Stimulated activated CD4-positive, alpha-beta T cell treated with anti-CD3 and anti-CD28 coated beads, Interleukin-12 subunit alpha, Interleukin-12 subunit beta, amount 100 ng/mL, for 24 hours (primary cell): Measurements from ENCODE around the gene NCAM2.
"Not testable (repeated sequence)": the region's sequence is repeated elsewhere in the genome, so short reads cannot be mapped to it uniquely, and the experiment has no call there.

ENCODE experiments used
- DNase-seq, 2 experiments: peaks; one replicate each; pipeline ENCODE4 v3.0.0-alpha.2; 2020; ENCODE audit warnings: low read depth in 2 of 2

NCAM2 gene

DNA sequence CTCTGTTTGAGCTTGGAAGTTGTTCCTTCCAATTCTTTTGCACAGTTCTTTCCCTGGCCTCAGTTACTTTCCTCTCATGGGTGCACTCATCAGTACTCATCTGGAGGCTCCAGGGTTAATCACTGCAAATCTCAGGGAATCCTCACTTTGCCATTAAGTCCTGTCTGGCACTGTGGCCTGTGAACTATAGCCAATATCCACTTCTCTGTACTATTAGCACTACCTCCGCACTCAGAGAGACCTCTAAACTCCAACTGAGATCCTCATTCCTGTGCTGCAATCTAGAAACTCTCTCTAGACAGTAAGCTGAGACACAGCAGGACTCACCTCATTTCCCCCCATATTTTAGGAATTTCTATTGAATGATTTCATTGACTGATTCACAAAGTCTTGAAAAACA lies 311.3 kb downstream of the NCAM2 start:
- DNase-seq: no peak

DNA sequence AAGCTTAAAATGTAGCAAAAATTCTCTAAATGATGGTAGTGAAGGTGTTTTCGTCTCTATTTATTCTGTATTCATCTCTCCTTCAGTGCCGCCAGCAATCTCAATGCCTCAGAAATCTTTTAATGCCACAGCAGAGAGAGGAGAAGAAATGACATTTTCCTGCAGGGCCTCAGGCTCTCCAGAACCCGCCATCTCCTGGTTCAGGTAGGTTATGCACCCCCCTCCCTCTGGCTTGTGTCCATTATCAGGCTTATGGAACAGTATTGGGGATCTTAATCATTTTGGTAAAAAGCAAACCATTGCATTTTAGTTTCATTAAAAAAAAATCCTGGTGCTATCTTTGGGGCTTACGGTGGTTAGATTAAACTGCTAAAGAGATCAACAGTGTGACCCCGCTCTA lies 326.1 kb downstream of the NCAM2 start:
- no peak for DNase-seq

DNA sequence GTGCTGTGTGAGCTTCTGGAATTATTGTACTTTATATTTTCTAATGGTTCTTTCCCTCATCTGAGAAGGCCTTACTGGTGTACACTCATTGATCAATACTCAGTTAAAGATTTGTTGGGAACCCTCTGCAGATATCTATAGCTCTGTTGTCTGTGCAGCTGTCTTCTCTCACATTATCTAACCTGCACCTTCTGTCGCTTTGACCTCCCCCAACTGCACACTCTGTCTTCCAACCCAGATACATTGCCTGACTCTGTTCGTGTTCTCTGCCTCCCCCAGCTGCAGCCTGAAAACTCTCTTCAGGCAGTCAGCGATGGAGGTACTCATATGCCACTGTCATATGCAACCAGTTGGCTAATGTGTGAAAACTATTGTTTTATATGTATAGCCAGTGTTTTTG lies 334.3 kb downstream of the NCAM2 start:
- DNase-seq: no peak

DNA sequence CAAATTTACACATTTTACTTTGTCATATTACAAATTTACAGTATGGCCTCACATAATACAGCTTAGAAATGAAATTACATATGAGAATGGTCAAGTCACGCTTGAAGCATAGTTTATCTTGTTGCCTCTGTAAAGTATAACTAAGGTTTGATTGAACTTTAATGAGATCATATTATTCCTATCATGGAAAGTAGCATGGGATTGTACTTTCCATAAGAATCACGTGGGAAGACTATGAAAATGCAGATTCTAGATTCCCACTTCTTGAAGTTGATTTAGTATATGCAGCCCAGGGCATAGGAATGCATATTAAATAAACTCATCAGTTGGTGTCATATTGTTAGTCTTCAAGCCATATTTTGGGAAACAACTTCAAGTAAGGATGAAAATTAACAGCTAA lies 342.8 kb downstream of the NCAM2 start:
- DNase-seq: no peak

DNA sequence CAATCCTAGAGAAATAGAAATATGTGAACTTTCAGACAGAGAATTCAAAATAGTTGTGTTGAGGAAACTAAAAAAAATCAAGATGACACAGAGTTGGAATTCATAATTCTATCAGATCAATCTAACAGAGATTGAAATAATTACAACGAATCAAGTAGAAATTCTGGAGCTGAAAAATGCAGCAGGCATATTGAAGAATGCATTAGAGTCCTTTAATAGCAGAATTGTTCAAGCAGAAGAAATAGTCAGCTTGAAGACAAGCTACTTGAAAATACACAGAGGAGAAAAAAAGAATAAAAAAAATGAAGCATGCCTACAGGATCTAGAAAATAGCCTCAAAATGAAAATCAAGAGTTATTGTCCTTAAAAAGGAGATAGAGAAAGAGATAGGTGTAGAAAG lies 347.1 kb downstream of the NCAM2 start:
- no peak for DNase-seq

DNA sequence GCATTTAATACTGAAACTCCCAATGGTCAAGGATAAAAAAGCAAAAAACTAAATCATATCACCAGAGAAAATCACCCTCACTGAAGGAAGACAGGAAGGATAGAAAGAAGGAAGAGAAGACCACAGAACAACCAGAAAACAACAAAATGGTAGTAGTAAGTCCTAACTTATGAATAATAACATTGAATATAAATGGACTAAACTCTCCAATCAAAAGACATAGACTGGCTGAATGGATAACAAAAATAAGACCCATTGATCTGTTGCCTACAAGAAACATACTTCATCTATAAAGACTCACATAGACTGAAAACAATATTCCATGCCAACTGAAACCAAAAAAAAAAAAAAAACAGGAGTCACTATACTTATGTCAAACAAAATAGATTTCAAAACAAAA lies 347.7 kb downstream of the NCAM2 start:
- DNase-seq: no peak

DNA sequence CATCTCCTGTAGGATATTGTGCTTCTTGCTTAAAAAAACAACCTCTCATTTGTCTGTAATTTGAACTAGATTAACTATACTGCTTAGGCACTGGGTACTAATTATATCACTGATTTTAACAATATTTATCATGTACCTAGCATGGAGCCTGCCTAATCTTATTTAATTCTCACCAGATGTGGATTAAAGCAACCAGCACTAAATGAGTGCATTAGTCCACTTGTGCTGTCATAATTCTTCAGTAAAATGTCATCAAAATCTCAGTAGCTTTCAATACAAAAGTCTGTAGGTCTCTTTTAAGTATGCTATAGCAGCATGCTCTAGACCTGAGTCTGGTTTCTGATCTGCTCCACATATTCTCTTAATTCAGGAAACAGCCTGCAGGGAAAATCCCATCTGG lies 368.1 kb downstream of the NCAM2 start:
- no peak for DNase-seq

DNA sequence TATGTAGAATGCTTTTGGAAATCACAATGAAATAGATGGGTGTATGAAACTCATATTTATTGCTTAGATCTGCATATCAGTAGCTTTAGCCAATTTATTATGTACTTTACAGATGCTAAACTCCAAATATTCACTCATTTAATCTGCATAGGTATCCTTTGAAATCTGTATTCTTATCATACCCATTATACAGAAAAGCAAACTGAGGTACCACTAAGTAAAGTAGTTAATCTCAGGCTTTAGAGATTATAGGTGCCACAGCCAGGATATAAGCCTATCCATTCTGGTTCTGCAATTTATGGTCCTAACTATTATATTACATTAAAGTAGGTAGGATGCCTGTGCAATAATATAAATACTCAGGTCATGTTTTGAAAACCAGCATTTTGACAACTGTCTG lies 369.4 kb downstream of the NCAM2 start:
- no peak for DNase-seq

DNA sequence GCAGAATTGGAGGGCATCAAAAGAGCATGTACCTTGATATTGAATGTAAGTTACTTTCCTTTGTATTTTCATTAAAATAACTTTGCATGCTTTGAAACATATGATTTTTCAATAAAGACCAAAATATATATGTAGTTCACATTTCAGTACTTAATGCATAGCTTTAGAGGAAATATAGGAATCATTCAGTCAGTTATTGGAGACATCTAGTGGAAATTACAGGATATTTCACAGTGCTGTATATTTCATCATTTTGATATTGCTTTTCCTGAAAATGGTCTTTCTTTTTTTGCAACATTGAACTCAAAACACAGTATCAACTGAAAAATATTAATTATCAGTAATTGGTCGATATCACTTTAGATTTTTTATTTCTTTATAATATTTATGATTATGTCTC lies 375.8 kb downstream of the NCAM2 start:
- DNase-seq: no peak

DNA sequence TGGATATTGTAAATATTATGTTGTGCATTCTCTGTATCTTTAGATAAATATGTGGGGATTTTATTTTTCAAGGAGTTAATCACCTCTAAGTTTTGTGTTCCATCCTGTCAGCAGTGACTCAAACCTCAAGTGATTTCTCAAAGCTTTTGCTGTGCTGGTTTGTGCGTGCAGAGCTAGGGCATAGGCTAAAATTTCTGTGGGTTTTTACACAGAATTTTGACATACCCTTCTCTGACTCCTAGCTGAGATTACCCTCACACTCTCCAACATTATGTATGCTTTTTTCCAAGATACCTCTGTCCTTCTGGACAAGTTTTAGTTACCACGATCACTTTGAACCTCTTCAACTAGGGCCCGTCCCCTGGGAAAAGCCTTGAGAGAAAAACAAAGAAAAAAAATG lies 384.9 kb downstream of the NCAM2 start:
- DNase-seq: no peak

DNA sequence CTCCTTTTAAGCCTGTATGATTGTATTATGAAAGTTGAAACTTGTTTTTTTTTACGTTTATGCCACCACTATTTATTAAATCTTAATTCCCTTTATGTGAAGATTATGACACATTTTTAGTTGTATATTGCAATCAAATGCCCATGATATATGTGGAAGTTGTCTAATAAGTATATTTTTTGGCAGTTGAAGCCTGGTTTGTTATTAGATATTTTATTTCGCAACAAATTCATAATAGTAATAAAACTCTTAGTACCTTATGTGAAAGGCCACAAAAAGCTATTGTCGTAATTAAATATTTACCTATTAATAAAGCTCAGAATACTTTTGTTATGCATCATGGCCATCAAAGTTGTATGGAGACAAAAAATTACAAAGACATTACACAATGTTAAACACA lies 386.8 kb downstream of the NCAM2 start:
- no peak for DNase-seq

DNA sequence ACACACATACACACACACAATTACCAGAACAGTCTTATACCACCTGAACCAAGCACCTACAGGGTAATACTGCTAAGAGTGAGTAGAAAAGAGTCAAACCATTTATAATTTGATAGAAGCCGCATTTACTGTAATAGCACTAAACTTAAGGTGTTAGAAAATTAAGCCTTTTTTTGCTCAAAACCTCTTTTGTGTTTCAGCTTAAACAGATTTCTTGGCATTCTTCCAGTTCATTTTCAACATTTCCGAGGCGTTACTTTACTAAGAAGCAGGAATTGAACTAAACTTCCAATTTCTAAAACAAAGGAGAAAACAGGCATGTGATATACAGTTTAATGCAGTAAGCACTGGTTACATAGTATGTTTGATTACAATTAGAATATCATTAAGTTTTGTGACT lies 387.2 kb downstream of the NCAM2 start:
- no peak for DNase-seq

DNA sequence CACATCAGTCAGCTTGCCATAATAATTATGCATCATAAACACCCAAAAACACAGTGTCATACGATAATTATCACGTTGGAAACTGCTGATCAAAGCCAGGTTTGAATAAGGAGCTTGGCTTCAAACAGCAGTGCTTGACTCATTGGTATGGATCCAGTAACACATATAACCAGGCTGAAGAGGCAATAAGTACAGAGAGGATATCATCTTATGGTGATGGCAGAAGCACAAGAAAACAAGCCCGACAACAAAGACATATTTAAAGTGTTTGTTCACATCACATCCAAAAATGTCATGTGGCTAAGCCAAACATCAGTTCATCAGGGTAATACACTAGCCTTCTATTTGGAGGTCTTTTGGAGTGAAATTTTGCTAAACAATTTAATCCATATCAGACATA lies 389.7 kb downstream of the NCAM2 start:
- DNase-seq: no peak

DNA sequence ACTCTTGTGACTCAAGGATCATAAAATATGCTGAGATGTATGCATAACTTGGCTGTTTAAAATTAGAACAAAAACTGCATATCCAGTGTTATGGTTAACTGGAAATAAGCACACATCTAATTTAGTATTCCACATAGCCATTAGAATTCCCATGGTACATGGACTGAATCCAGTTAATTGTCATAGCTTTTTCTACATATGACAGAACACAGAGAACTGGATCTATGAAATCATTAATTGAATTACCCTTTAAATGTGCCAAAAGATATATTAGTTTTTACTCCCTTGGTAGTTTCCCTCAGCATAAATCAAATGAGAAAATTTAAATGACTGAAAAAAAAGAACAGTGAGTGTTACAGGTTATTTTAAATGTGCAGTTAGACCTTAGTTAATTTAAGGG lies 395.9 kb downstream of the NCAM2 start:
- no peak for DNase-seq

DNA sequence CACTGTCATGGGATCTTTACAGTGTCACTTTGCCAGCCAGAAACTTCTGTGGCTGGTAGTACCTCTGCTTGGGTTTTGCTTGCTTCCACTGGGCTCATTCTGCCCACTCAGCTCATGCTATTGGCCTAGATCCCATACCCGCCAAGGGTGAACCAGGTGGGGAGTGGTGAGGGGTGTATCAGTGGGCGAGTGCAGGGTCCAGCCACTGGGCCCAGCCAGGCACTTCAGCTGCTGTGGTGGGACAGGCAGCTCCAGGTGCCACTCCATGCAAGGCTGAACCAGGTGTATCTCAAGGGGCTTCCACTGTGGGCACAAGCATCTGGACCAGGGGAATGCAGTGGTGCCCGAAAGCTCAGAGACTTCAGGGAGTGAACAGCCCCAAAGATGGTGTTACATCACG lies 398.2 kb downstream of the NCAM2 start:
- no peak for DNase-seq

DNA sequence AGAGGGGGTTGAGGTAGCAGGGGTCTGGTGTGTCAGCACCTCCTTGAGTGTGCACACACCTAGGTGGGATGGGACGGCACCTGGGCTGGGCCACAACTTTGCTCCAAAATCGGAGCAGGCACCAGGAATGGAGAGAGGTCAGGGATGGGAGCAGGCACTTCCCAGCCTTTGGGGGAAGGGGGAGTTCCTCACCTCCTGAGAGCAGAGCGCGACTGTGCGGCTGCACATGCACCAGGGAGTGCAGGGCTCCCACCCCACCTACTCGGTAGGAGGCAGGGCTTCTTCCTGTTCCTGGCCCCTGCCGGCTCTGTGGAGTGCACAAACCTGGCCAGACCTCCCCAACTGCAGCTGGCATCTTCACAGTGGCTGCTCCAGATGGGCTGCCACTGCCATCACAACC lies 399.3 kb downstream of the NCAM2 start:
- no peak for DNase-seq

DNA sequence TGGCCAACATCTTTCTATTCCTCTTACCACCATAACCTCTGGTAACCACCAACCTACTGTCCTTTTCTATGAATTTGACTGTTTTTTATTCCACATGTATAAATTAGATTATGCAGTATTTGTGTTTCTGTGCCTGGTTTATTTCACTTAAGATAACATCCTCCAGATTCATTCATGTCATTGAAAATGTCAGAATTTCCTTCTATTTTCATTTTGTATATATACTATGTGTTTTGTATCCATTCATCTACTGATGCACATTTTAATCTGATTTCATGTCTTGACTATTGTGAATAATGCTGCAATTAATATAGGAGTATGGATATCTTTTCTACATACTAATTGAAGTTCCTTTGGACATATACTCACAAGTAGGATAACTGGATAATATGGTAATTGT lies 403.2 kb downstream of the NCAM2 start:
- no peak for DNase-seq

DNA sequence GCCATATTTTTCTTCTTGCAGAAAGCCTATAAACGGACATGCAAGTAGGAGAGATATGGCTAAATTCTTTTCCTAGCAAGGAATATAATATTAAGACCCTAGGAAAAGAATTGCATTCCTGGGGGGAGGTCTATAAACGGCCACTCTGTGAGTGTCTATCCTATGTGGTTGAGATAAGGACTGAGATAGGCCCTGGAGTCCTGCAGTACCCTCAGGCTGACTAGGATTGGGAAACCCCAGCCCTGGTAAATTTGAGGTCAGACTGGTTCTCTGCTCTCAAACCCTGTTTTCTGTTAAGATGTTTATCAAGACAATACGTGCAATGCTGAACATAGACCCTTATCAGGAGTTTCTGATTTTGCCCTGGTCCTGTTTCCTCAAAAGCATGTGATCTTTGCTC lies 404.0 kb downstream of the NCAM2 start:
- DNase-seq: not testable (repeated sequence)

DNA sequence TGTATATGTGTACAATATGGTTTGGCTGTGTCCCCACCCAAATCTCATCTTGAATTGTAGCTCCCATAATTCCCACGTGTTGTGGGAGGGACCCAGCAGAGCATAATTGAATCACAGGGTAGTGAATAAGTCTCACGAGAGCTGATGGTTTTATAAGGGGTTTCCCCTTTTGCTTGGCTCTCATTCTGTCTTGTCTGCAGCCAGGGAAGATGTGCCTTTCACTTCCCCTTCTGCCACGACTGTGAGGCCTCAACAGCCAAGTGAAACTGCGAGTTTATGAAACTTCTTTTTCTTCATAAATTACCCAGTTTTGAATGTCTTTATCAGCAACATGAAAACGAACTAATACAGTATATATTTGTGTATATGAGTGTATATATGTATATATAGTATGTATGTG lies 406.1 kb downstream of the NCAM2 start:
- DNase-seq: not testable (repeated sequence)

DNA sequence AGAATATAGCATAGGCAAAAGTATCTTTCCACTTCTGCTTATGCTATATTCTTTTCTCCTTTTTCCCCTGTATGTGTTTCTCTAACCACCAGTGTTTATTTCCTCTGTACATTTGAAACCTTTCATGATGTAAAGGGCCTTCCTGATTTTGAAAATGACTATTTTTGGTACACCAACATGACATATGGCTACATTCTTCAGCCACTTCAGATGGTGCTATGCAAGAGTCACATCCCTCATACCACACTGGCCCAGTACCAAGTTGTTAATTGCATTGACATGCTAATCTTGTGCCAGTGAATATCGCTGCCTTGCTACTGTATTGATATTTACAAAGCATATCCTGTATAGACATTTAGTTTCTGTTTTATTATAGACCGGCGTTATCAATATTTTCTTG lies 408.7 kb downstream of the NCAM2 start:
- no peak for DNase-seq

DNA sequence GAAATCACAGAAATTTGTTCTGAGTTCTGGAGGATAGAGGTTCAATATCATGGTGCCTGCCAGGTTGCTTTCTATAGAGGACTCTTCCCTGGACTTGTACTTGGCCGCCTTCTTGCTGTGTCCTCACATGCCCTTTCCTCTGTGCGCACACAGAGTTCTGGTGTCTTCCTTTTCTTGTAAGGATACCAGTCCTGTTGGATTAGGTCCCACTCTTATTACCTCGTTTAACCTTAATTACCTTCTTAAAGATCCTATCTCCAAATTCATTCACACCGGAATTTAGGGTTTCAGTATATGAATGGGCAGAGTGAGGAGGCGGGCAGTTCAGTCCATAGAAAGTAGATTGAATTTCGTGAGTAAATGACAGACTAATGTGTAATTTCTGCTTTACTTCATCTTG lies 413.9 kb downstream of the NCAM2 start:
- DNase-seq: no peak

DNA sequence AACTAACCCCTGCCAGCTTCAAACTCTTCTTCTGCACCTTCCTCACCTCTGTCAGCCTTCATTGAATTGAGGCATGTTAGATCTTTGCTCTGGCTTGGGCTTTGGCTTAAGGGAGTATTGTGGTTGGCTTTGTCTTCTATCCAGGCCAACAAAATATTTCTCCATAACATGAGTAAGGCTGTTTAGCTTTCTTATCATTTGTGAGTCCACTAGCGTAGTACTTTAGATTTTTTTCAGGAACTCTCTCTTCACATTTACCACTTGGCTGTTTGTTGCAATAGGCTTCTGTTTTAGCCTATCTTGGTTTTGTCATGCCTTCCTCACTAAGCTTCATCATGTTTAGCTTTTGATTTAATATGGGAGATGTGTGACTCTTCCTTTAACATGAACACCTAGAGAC lies 417.5 kb downstream of the NCAM2 start:
- DNase-seq: no peak

DNA sequence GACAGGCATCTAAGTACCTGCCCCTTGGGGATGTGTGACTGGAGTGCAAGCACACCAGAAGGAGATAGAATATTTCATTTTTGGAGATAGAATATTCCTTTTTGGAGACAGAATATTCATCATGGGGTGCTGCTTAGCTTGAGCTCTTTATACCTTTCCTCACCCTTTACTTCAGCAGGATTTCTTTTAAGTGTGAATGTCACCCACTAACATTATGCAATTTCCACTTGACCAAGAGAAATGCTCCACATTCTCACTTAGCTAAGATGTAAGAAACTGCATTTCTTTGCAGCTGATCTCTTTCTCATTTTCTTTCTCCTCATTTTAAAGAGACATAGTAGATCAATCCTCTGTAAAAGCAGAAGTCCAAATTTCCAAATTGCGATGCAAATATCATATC lies 436.7 kb downstream of the NCAM2 start:
- no peak for DNase-seq

DNA sequence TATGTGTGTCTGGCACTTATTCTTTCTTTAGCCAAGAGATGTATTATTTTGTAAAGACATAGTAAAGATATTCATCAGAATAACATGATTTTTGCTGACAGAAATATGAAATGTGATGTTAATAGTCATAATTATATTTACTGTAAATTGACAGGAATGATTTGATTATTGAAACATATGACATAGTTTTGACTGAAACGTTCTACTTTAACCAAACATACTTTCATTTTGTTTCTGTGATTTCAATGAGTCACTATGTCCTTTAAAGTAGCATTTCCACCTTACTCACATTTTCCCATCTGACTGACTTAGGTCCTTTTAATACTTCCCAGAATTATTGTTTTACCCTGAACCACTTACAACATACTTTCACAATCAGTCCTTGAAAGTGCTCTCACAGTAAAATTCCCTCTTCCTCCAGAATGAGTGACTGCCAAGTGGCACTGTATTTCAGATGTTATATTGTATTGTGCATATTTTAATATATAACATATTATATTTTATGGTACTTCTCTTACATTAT lies 437.9 kb downstream of the NCAM2 start:
- no peak for DNase-seq

DNA sequence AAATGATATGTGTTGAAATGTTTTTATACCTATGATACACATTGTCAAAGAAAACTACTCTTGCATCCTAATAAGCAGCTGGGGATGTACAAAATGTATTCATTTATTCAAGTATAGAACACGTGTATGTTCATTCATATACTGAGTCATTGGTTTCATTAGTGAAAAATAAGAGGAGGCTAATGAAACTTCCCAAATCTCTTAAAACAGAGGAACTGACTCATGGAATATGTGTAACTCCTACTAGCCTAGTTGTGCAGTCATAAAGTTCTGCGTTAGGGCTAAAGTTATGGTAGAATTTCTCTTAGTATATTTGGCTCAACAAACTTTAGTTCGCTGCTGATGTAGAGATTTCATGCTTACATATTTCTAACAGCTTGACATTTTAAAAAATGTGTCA lies 441.6 kb downstream of the NCAM2 start:
- DNase-seq: no peak
